Gastroesophageal sphincter (tissue), 4 donors: ENCODE measurements around the gene EIF2D. TPM values are rescaled to one million over a fixed set of nuclear protein-coding genes. Genes with fewer than 3 reads are reported as not detected.
A peak's percentile ranks its signal among the peaks of the same experiment; 100 is the strongest.

ENCODE experiments used
- ATAC-seq: fragments of 150-250 bp; one replicate; pipeline ENCODE4 v1.9.1; 2016; ENCODE audit warnings: mild to moderate bottlenecking, moderate library complexity
- H3K27ac ChIP-seq, 4 donors: fragments of 200-600 bp; sonication (generic) in 3 of 4; 1 replicate in 3 of 4; 2 replicates in 1 of 4; pipeline ENCODE4 v1.5.1; 2016 to 2019
- H3K27me3 ChIP-seq: fragments of 200-600 bp; sonication (generic); one replicate; pipeline ENCODE4 v1.5.1; 2019
- H3K36me3 ChIP-seq, 2 donors: fragments of 200-600 bp; sonication (generic); one replicate each; pipeline ENCODE4 v1.5.1; 2019; ENCODE audit warnings: control low read depth in 1 of 2
- H3K4me1 ChIP-seq, 3 donors: fragments of 200-600 bp; sonication (generic); 1 replicate in 2 of 3; 2 replicates in 1 of 3; pipeline ENCODE4 v1.5.1; 2016 to 2019; ENCODE audit warnings: control low read depth in 2 of 3
- H3K4me3 ChIP-seq, 2 donors: fragments of 200-600 bp; sonication (generic); one replicate each; pipeline ENCODE4 v1.5.1; 2019; ENCODE audit warnings: mild to moderate bottlenecking in 1 of 2, moderate library complexity in 1 of 2
- H3K9me3 ChIP-seq, 3 donors: fragments of 200-600 bp; sonication (generic); one replicate each; pipeline ENCODE4 v1.5.1; 2017 to 2019; ENCODE audit warnings: control low read depth in 2 of 3
- EP300 ChIP-seq: sonication (generic); formaldehyde crosslinking; IDR thresholded peaks from one replicate; pipeline ENCODE4 v1.6.1; 2017; ENCODE audit warnings: antibody characterized with exemption, mild to moderate bottlenecking
- POLR2A ChIP-seq, 2 donors: fragments of 450-650 bp; IDR thresholded peaks; one replicate each; pipeline ENCODE4 v1.6.1; 2017; ENCODE audit warnings: antibody characterized with exemption in 2 of 2, mild to moderate bottlenecking in 2 of 2, moderate library complexity in 1 of 2
- POLR2AphosphoS5 ChIP-seq: sonication (generic); formaldehyde crosslinking; IDR thresholded peaks from one replicate; pipeline ENCODE4 v1.6.1; 2017; ENCODE audit warnings: antibody characterized with exemption
- WGBS, 2 donors: methylation state at CpG; one replicate each; pipeline ENCODE4 v1.1.5; 2018; ENCODE audit warnings: low coverage in 1 of 2; 5-methylcytosine and 5-hydroxymethylcytosine counted together
- total RNA-seq, 4 donors: library from RNA; depleted of rRNA; stranded (reverse); fragments of >200 nt; gene quantifications; one replicate each; pipeline ENCODE4 v1.1.0, GENCODE V29; 2016
- TF ChIP-seq, protein P1 (sequence below), 4 experiments: fragments of 200-600 bp in 2 of 4; fragments of 450-650 bp in 2 of 4; sonication (generic) in 1 of 4; IDR thresholded peaks; one replicate each; pipeline ENCODE4 v1.5.1; 2017 to 2019; ENCODE audit warnings: antibody characterized with exemption in 4 of 4, mild to moderate bottlenecking in 2 of 4, moderate library complexity in 2 of 4

The EIF2D gene
- total RNA-seq, 4 donors from 2014 or later, result 43.7 to 60.1 (median 52.6) TPM

DNA sequence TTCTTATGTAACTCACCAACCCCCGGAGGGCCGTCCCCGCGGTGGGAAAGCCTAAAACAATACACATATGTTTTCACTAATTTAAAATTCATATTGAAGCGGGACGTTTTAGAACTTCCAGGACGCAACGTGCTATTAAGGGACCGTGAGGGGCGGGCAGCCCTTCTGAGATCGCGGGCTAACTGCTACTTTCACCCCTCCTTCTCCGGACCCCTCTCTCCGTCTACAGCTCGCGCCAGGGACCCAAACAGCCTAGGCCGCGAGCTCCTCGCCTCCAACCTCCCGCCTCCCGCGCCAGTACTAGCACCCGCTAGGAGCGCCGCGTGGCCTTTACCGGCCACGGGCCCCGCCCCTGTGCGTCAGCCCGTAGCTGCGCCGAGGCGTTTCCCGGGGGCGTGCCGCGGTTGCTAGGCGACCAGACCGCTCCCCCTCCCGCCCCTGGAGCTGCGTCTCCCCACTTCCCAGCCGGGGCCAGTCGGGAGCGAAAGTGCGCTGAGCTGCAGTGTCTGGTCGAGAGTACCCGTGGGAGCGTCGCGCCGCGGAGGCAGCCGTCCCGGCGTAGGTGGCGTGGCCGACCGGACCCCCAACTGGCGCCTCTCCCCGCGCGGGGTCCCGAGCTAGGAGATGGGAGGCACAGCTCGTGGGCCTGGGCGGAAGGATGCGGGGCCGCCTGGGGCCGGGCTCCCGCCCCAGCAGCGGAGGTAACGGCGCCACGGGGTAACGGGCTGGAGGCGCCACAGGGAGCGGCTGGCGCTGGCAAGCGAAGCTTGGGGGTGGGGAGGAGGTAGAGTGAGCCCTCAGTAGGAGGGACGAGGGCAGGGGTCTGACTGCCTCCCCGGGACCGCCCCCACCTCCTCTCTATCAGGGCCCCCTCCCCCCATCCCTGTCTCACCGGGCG lies 23.1 kb upstream of the EIF2D start, which contains the start of gene DYRK3:
Gene DYRK3 (plus strand): TSS at position 457 of the 898 bp plus-strand sequence. CDS start 168 bp downstream, at position 625.
- peaks cover 0 to 50% (median 16%) of the 10 kb centered on the region in 3 donors for H3K4me1 ChIP-seq
- H3K36me3 ChIP-seq, result peaks cover 0 to 4% of the 10 kb centered on the region in 2 donors
- H3K4me3 ChIP-seq, result peak within 1 kb of the TSS; percentile 64 to 76
- H3K27ac ChIP-seq, result peak within 1 kb of the TSS; percentile 34 to 90 (median 86)
- 0 to 1% methylated on average over 10 of the region's 84 CpGs for WGBS, 2 donors
- no peaks in the 10 kb centered on the region for H3K9me3 ChIP-seq
- peak; percentile 98 for TF ChIP-seq POLR2AphosphoS5
- TF ChIP-seq, protein P1, sequence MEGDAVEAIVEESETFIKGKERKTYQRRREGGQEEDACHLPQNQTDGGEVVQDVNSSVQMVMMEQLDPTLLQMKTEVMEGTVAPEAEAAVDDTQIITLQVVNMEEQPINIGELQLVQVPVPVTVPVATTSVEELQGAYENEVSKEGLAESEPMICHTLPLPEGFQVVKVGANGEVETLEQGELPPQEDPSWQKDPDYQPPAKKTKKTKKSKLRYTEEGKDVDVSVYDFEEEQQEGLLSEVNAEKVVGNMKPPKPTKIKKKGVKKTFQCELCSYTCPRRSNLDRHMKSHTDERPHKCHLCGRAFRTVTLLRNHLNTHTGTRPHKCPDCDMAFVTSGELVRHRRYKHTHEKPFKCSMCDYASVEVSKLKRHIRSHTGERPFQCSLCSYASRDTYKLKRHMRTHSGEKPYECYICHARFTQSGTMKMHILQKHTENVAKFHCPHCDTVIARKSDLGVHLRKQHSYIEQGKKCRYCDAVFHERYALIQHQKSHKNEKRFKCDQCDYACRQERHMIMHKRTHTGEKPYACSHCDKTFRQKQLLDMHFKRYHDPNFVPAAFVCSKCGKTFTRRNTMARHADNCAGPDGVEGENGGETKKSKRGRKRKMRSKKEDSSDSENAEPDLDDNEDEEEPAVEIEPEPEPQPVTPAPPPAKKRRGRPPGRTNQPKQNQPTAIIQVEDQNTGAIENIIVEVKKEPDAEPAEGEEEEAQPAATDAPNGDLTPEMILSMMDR (IDR thresholded peaks at IDR 0.05), result peak in 3 of 4 experiments; percentile 13 to 35 (median 26)
- TF ChIP-seq EP300, result no peak
- TF ChIP-seq POLR2A (IDR thresholded peaks at IDR 0.05), result peak; percentile 74 to 92
- H3K27me3 ChIP-seq, result no peaks in the 10 kb centered on the region
- peak; percentile 92 for ATAC-seq

DNA sequence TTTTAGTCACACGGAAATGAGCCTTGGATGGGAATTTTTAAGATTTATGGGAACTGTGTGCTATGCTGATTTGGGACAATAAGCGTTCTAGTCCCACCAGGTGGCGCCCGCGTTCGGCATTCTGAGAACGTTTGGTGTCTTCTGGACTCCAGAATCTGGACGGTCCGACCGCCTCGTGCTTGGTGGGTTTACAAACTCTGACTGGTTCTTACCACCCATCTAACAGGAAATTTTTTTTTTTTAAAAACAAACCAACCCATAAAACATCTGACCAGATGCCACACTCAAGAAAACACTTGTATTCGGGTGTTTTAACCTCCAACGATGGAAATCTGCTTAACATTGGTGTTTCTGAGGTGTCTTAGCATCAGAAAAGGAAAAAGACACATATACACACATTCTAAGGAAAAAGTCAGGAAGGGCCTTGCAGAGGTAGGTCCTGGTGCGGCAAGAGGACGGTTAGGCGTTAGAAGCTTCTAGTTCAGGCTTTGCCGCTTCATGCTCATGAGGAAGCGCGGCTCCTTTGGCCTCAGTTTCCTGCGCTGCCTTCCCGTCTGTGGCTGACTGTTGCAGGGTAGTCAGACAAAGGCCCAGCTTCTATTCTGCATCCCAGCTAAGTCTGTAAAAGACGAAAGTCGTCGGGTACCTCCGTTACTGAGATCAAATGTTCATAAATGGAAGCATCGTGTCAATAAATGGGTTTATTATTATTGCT lies 22.3 kb upstream of the EIF2D start:
- H3K27ac ChIP-seq, result peak overlapping the region; percentile 7 to 90 (median 86)
- H3K9me3 ChIP-seq, result no peaks in the 10 kb centered on the region
- H3K4me1 ChIP-seq, result peaks cover 0 to 50% (median 16%) of the 10 kb centered on the region in 3 donors
- no peaks in the 10 kb centered on the region for H3K27me3 ChIP-seq
- peak overlapping the region; percentile 64 to 76 for H3K4me3 ChIP-seq
- peaks cover 0 to 4% of the 10 kb centered on the region in 2 donors for H3K36me3 ChIP-seq
- peak; percentile 58 for ATAC-seq
- WGBS, 2 donors, result 5 to 15% methylated on average over 21 to 26 of the region's 26 CpGs
- TF ChIP-seq POLR2AphosphoS5 (peak; percentile 55), POLR2A (IDR thresholded peaks at IDR 0.05) (no peak), EP300 (no peak)
- TF ChIP-seq, protein P1 (IDR thresholded peaks at IDR 0.05), result peak; percentile 80 to 91 (median 86)

DNA sequence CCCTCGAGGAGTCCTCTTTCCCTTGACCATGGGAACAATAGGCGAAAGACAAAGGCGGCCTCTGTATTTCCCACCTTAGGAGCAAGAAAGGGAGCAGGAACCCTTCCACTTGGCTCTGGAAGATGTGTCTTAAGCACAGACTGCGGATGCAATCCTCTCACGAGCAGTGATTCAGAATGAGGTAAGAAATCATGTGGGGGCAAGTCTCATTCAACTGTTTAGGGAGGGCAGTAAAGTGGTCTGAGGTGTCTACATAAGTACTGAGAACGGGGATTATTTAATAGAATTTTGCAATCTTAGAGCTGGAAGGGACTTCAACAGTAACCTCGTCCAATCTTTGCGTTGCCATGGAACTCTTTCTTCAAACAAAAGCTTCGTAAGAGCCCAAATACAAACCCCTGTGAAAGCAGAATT lies 21.4 kb upstream of the EIF2D start:
- TF ChIP-seq, protein P1 (IDR thresholded peaks at IDR 0.05), result no peak
- peak; percentile 59 for TF ChIP-seq POLR2AphosphoS5
- TF ChIP-seq EP300, result no peak
- TF ChIP-seq POLR2A (IDR thresholded peaks at IDR 0.05), result no peak
- no peaks in the 10 kb centered on the region for H3K36me3 ChIP-seq
- peak; percentile 73 for ATAC-seq
- 0 to 41% methylated on average over 2 to 9 of the region's 9 CpGs for WGBS, 2 donors
- H3K4me1 ChIP-seq, result peaks cover 0 to 50% (median 16%) of the 10 kb centered on the region in 3 donors
- peak overlapping the region in 3 of 4 donors; percentile 23 to 90 (median 84) for H3K27ac ChIP-seq
- no peaks in the 10 kb centered on the region for H3K27me3 ChIP-seq
- no peak overlapping the region for H3K4me3 ChIP-seq
- no peaks in the 10 kb centered on the region for H3K9me3 ChIP-seq

DNA sequence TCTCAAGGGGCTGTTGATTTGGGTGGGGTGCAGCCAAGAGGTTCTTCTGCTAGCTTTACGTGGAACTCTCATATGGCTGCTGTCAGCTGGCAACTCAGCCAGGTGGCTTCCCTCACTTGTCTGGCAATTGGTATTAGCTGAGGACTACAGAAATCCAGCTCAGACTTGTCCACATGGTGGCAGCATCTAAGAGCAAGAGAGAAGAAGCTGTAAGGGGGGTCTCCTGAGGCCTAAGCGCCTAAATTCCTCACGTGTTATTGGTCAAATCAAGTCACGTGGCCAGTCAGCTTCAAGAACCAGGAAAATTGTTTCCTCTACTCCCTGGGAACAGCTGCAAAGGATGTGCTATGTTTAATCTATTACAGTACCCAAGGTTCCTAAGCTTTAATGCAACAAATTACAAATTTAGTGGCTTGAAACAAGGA lies 18.8 kb upstream of the EIF2D start:
- H3K36me3 ChIP-seq, result no peaks in the 10 kb centered on the region
- no peaks in the 10 kb centered on the region for H3K27me3 ChIP-seq
- H3K9me3 ChIP-seq, result no peaks in the 10 kb centered on the region
- peak; percentile 40 for ATAC-seq
- TF ChIP-seq POLR2AphosphoS5, result peak; percentile 56
- TF ChIP-seq POLR2A (IDR thresholded peaks at IDR 0.05), result no peak
- TF ChIP-seq, protein P1 (IDR thresholded peaks at IDR 0.05), result peak in 3 of 4 experiments; percentile 39 to 56 (median 43)
- H3K4me3 ChIP-seq, result no peak overlapping the region
- H3K4me1 ChIP-seq, result peaks cover 0 to 30% (median 11%) of the 10 kb centered on the region in 3 donors
- WGBS, 2 donors, result 4 to 24% methylated on average over 3 to 4 of the region's 4 CpGs
- peak overlapping the region in 2 of 4 donors; percentile 6 to 17 for H3K27ac ChIP-seq
